GM18502 (cell line): Measurements from ENCODE around the gene SUDS3.

Source experiments
- ATAC-seq: cut with Tn5 transposase; IDR thresholded peaks from one replicate; pipeline ENCODE4 v1.9.1; 2021; ENCODE audit warnings: mild to moderate bottlenecking; ENCODE audit not compliant: unreplicated experiment, poor library complexity

The SUDS3 gene

DNA sequence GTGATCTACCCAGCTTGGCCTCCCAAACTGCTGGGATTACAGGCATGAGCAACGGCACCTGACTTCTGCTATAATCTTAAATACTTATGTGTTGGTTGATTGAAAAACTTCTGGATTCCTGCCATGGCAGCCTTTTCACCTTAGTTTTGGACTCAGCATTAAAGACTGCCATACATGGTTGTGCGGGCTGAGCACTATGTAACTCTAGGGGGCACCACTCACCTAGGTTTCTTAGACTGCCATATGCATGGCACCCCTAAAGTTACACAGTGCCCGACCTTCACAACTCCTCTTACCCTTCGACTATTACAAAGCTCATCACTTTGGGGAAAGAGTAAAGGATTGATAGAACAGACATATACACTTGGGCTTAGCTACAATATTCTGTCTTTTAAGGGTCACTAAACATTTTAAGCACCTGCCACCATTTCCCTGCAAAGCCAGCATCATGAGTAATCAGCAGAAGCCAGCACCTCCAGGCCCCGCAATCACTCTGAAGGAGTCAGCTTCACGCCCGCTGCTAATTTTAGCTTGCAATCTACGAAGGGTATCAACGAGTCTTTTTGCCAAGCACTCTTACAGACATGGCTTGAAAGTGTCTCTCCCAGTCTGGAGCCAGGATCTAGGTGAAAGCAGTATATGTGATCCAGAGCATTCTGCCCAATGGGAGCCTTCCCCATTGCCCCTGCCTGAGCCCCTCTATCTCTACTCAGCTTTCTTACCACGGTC, 59.8 kb downstream of the SUDS3 start:
- ATAC-seq, result no peak

DNA sequence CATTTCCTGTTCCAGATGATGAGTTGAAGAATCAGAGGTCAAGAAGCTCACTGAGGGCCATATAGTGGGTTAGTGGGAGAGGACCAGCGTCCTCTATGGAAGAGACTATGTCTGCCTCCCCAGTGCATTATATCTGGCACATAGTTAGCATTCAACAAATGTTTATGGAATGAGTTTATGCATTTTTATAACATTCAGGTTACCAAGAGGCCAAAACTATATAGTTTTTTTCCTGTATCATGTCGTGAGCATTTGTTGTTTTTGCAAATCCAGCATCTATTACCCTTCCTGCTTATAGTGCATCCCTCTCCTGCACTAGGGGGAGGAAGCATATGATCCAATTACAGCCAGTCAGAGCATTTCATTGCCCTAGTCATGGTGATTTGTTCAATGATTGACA, 60.6 kb downstream of the SUDS3 start:
- no peak for ATAC-seq

DNA sequence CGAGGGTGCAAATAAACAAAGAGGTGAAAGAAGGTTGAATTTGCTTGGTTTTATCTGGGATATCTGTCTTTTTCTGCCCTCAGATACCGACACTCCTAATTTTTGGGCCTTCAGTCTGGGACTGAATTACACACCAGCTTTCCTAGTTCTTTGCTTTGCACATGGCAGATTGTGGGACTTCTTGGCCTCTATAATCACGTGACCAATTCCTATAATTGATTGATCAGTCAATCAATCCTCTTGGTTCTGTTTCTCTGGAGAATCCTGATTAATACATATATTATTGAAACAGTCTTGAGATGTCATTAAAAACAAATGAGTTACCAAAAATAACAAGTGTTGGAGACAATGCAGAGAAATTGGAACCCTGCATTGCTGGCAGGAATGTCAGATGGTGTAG, 62.7 kb downstream of the SUDS3 start:
- ATAC-seq, result no peak

DNA sequence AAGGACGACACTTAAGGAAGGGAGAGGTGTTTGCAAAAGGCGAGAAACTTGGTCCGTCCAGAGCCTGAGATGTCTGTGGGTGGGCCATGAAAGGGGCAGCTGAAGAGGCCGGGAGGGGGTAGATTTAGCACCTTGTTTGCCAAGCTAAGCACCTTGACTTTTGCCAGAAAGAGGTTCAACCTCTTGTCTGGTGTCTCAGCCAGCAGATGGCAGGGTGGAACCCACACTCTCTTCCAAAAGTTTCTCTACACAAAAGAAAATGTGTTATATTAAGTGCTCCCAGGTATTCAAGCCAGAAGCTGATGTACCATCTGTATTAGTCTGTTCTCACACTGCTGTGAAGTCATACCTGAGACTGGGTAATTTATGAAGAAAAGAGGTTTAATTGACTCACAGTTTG, 69.9 kb downstream of the SUDS3 start:
- ATAC-seq, result no peak

DNA sequence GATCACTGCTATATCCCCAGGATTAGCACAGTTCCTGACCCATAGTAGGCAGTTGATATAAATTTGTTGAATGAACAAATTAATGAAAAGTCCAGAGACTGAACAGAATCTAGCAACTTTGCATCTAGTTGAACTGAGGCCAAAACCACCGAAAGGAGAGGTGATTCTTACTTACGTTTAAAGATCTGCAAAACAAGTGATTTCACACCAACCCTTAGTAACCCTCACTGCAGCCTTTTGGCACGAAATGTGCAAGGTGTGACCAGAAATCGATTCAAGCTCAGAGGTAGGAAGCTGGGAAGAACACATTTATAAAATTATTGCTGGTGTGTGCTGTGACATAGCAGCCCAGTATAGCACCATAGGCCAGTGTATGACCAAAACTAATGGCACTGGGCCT, 70.8 kb downstream of the SUDS3 start:
- no peak for ATAC-seq

DNA sequence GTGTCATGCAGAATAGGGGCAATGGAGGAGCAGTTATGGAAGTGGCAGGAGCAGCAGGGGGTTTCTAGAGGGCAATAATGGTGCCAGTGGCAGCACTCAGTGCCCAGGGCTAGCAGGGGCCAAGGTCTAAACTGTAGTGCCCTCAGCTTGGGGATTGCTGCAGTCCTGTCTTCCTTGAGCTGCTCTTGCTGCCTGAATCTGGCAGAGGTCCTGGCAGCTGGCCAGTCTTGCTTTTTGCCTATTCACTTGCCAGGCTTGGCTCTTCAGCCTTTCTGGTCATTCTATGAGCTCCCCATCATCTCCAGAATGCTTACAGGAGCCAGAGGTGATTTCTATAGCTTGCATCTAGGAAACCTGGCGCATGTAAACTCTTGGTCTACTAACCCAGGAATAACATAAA, 72.0 kb downstream of the SUDS3 start:
- no peak for ATAC-seq

DNA sequence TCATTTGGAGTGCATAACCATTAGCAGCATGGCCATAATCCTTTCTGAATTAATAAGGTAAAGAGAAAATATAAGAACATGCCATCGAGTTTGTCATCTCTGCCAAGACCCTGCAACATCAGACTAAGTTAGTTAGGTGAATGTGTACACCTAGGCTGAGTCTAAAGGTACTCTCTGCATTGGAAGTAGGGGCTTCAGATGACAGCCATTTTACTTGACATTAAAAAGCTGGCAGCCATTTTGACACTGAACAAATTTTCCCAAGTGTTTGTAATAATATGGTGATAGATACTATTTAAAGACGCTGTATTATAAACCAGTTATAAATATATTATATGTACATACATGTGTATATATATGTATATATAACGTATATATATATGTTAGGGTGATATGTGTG, 79.0 kb downstream of the SUDS3 start:
- ATAC-seq, result no peak

DNA sequence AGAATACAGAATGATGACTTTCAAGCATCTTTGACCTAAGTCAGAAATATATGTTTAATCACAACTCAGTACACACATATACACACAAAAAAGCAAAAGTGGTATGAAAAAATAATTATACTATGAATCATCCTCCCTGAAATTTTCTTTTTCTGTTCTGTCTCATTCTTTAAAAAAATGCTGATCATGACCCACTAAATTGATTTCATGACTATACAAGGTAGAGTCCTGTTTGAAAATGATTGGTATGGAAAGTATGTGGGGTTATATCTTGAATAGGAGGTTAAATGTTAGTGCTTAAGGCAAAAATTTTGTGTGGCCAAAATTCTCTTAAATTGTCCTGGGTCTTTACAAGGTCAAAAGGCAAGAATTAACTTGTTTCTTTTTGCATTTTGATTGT, 80.4 kb downstream of the SUDS3 start:
- no peak for ATAC-seq

DNA sequence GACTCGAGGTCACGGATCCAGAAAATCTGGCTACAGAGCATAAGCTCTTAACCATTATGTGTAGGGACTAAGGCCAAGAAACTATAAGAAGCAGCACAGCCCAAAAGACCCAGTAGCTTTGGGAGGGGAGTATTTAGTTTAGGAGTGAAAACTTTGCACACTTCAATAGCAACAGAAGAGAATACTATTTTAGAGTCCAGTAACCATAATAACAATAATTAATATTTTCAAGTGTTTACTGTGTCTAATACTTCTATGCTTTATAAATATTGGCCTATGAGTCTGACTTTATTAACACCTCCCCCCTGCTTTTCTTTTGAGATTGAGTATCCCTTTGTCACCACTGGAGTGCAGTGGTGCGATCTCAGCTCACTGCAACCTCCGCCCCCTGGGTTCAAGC, 82.8 kb downstream of the SUDS3 start:
- no peak for ATAC-seq

DNA sequence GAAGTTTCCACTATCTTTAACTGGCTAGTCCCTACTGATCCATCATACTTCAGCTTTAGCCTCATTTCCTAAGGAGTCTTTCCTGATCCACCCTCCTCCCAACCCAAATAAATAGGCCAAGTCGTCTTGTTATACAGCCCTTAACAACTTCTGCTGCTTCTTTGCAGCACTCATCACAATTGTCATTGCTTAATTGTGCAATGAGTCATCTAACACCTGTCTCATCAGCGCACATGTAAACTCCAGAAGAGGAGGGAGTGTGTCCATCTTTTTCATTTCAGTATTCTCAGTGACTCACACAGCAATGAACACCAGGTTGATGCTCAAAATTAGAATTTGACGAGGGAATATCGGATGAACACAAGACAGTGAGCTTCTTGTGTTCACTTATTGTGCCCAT, 87.3 kb downstream of the SUDS3 start:
- no peak for ATAC-seq

DNA sequence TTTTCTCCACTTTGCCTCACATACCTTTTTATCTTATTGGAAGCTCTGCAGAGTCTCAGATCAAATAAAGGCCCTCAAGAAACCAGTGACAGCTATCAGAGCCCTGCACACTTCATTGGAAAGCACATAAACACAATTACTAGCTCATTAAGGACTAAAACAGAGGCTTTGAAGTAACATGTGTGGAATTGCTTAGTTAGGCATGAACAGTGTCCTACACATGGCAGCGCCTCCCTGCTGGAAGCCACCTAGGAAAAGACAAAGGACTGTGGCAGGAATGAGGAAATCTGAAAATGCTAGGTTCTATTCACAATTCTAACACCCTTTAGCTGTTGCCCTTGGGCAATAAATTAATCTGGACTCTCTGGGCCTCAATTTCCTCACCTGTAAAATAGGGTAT, 89.4 kb downstream of the SUDS3 start:
- no peak for ATAC-seq
